Liver (tissue), 3 donors: ENCODE data around the gene ADAMTS14.

Experiments
- ATF3 ChIP-seq: IDR thresholded peaks from 2 replicates; pipeline ENCODE4 v1.6.1; 2016; ENCODE audit warnings: antibody characterized with exemption
- CTCF ChIP-seq: fragments of 150-350 bp; IDR thresholded peaks from 2 replicates; pipeline ENCODE4 v1.5.1; 2017; ENCODE audit warnings: improper control_type of control experiment, low read depth, low read length; ENCODE audit not compliant: missing input control
- EGR1 ChIP-seq, 2 donors: IDR thresholded peaks; 2 replicates each; pipeline ENCODE4 v1.6.1; 2016 to 2018; ENCODE audit warnings: antibody characterized with exemption in 2 of 2, low read depth in 2 of 2
- FOXA1 ChIP-seq: IDR thresholded peaks from 2 replicates; pipeline ENCODE4 v1.6.1; 2016; ENCODE audit warnings: antibody characterized with exemption
- HNF4A ChIP-seq, 2 donors: conservative IDR thresholded peaks; 2 replicates each; pipeline ENCODE4 v1.6.1; 2016; ENCODE audit warnings: antibody characterized with exemption in 2 of 2, mild to moderate bottlenecking in 2 of 2
- JUND ChIP-seq, 2 donors: IDR thresholded peaks; 2 replicates each; pipeline ENCODE4 v1.6.1; 2016; ENCODE audit warnings: antibody characterized with exemption in 2 of 2
- MAX ChIP-seq: IDR thresholded peaks from 2 replicates; pipeline ENCODE4 v1.6.1; 2016; ENCODE audit warnings: antibody characterized with exemption
- RAD21 ChIP-seq, 2 donors: IDR thresholded peaks; 2 replicates each; pipeline ENCODE4 v1.6.1; 2016; ENCODE audit warnings: antibody characterized with exemption in 2 of 2, mild to moderate bottlenecking in 2 of 2
- REST ChIP-seq: IDR thresholded peaks from 2 replicates; pipeline ENCODE4 v1.6.1; 2016; ENCODE audit warnings: antibody characterized with exemption, mild to moderate bottlenecking
- RXRA ChIP-seq, 2 donors: IDR thresholded peaks; 2 replicates each; pipeline ENCODE4 v1.6.1; 2017 to 2018; ENCODE audit warnings: antibody characterized with exemption in 2 of 2, mild to moderate bottlenecking in 1 of 2
- TAF1 ChIP-seq: conservative IDR thresholded peaks from 2 replicates; pipeline ENCODE4 v1.6.1; 2016; ENCODE audit warnings: antibody characterized with exemption, mild to moderate bottlenecking
- YY1 ChIP-seq: IDR thresholded peaks from 2 replicates; pipeline ENCODE4 v1.6.1; 2016; ENCODE audit warnings: antibody characterized with exemption, mild to moderate bottlenecking
- ZBTB33 ChIP-seq: IDR thresholded peaks from 2 replicates; pipeline ENCODE4 v1.6.1; 2016; ENCODE audit warnings: antibody characterized with exemption
- donor health status: healthy.
- donor health status: healthy.

- no peak for TF ChIP-seq CTCF
- no peak for TF ChIP-seq RAD21 (IDR thresholded peaks at IDR 0.05)
- TF ChIP-seq YY1: no peak
- no peak for TF ChIP-seq MAX
- no peak for TF ChIP-seq EGR1 (IDR thresholded peaks at IDR 0.05; ENCODE audit: low read depth in 2 of 2)
- TF ChIP-seq ZBTB33: no peak
- TF ChIP-seq FOXA1: no peak
- TF ChIP-seq TAF1: no peak
- no peak for TF ChIP-seq HNF4A (conservative IDR thresholded peaks at IDR 0.05)
- TF ChIP-seq ATF3: no peak
- no peak for TF ChIP-seq JUND (IDR thresholded peaks at IDR 0.05)
- no peak for TF ChIP-seq REST
- no peak for TF ChIP-seq RXRA (IDR thresholded peaks at IDR 0.05)
These were observed 23.1 kb downstream of the ADAMTS14 start for GRCh38 chr10:70695241-70696030.
